Hepatocyte (in vitro differentiated cells): Measurements from ENCODE around the gene WNK2.

Experiments
- CTCF ChIP-seq: fragments of 200-600 bp; sonication (generic); IDR thresholded peaks from 2 replicates; pipeline ENCODE4 v1.5.1; 2016; ENCODE audit warnings: antibody characterized with exemption, mild to moderate bottlenecking; ENCODE audit not compliant: poor library complexity
- EZH2 ChIP-seq: fragments of 200-600 bp; sonication (generic); IDR thresholded peaks from 2 replicates; pipeline ENCODE4 v1.6.1; 2016; ENCODE audit warnings: antibody characterized with exemption, mild to moderate bottlenecking, borderline replicate concordance

GRCh38 chr9:93169444-93169843 lies 14.5 kb upstream of the WNK2 start:
- TF ChIP-seq EZH2 (no peak), CTCF (no peak)
